Tibial nerve (tissue), 4 donors: ENCODE measurements around the gene FRMD3.

ENCODE experiments used
- CTCF ChIP-seq, 5 experiments: fragments of 200-600 bp in 3 of 5; fragments of 450-650 bp in 2 of 5; sonication (generic) in 3 of 5; IDR thresholded peaks; one replicate each; pipeline ENCODE4 v1.5.1; 2016 to 2019; ENCODE audit warnings: antibody characterized with exemption in 5 of 5, mild to moderate bottlenecking in 3 of 5, moderate library complexity in 2 of 5
- EP300 ChIP-seq, 2 donors: sonication (generic); formaldehyde crosslinking; IDR thresholded peaks; one replicate each; pipeline ENCODE4 v1.6.1; 2017; ENCODE audit warnings: antibody characterized with exemption in 2 of 2, mild to moderate bottlenecking in 1 of 2

- TF ChIP-seq CTCF (IDR thresholded peaks at IDR 0.05), result no peak
- TF ChIP-seq EP300 (IDR thresholded peaks at IDR 0.05), result no peak
Measured at GRCh38 chr9:83342731-83343130, 195.5 kb downstream of the FRMD3 start.
